ENCODE measurements around the gene COL23A1. TPM values are rescaled to one million over a fixed set of nuclear protein-coding genes. Genes with fewer than 3 reads are reported as not detected.

Gene COL23A1
- total RNA-seq, 1 experiment from 2014 or later = 15.0 TPM

GRCh38 chr5:178338750-178339144, 251.4 kb downstream of the COL23A1 start:
- CTCF ChIA-PET = interaction anchor here (0.8 to 1.5 kb wide), 2 partner anchors 19 to 251 kb away, joined by 3 read pairs; partner anchors contain the start of gene COL23A1
- H3K4me1 Mint-ChIP-seq = peaks cover 20% of the 10 kb centered on the region

More at GRCh38 chr5:178338750-178339144, 251.4 kb downstream of the COL23A1 start:
- TF ChIP-seq JUN (CRISPR knock-in tag; IDR thresholded peaks at IDR 0.05) (no peak), FOXP4 (CRISPR knock-in tag; IDR thresholded peaks at IDR 0.05) (no peak), ZNF532 (CRISPR knock-in tag; IDR thresholded peaks at IDR 0.05; ENCODE audit: borderline replicate concordance) (no peak), NFE2L1 (CRISPR knock-in tag; IDR thresholded peaks at IDR 0.05) (no peak), PRRX2 (CRISPR knock-in tag; IDR thresholded peaks at IDR 0.05) (no peak), HMGA2 (CRISPR knock-in tag; IDR thresholded peaks at IDR 0.05) (no peak), SMAD4 (CRISPR knock-in tag; IDR thresholded peaks at IDR 0.05) (no peak), AR (CRISPR knock-in tag; IDR thresholded peaks at IDR 0.05) (no peak), ZNF263 (CRISPR knock-in tag; IDR thresholded peaks at IDR 0.05; ENCODE audit: low read depth) (no peak), ETV6 (CRISPR knock-in tag; IDR thresholded peaks at IDR 0.05) (no peak), OVOL2 (CRISPR knock-in tag; IDR thresholded peaks at IDR 0.05; ENCODE audit: borderline replicate concordance) (no peak), RORB (CRISPR knock-in tag; IDR thresholded peaks at IDR 0.05) (no peak), ATF6 (CRISPR knock-in tag; IDR thresholded peaks at IDR 0.05) (no peak), CDX4 (CRISPR knock-in tag; IDR thresholded peaks at IDR 0.05; ENCODE audit: borderline replicate concordance) (no peak), AFF4 (CRISPR knock-in tag; IDR thresholded peaks at IDR 0.05; ENCODE audit: borderline replicate concordance) (no peak), ELF4 (CRISPR knock-in tag; IDR thresholded peaks at IDR 0.05; ENCODE audit: low read depth) (no peak), TEAD4 (CRISPR knock-in tag; IDR thresholded peaks at IDR 0.05) (no peak), ZNF512 (CRISPR knock-in tag; IDR thresholded peaks at IDR 0.05; ENCODE audit: borderline replicate concordance) (no peak)
- POLR2A ChIA-PET = no interaction called here
- no peaks in the 10 kb centered on the region for H3K27me3 Mint-ChIP-seq (ENCODE audit: low read depth)
- H3K4me3 Mint-ChIP-seq = no peak overlapping the region
- DNase-seq (ENCODE audit: low spot score) (no peak), ATAC-seq (no peak)
- no peaks in the 10 kb centered on the region for H3K36me3 Mint-ChIP-seq
- no peak overlapping the region for H3K27ac Mint-ChIP-seq
- H3K9me3 Mint-ChIP-seq = no peaks in the 10 kb centered on the region
